H1 (cell line): ENCODE measurements around the gene KRTAP10-3. TPM values are rescaled to one million over a fixed set of nuclear protein-coding genes. Genes with fewer than 3 reads are reported as not detected.

ENCODE experiments used
- CTCF ChIA-PET: fragments of 300-600 bp; sonication (Branson Sonifier 250); formaldehyde crosslinking; loops from one replicate; lab custom pipeline; 2021; ENCODE audit not compliant: partially characterized antibody; lab: Charles Lee
- POLR2A ChIA-PET: fragments of 300-600 bp; sonication (Branson Sonifier 250); formaldehyde crosslinking; loops from one replicate; lab custom pipeline; 2021; ENCODE audit warnings: inconsistent platforms; ENCODE audit not compliant: partially characterized antibody; lab: Charles Lee
- DNase-seq, 2 experiments: peaks; one replicate each; pipeline versions ENCODE4 v3.0.0 to v3.0.0-alpha.2; 2010 to 2022; ENCODE audit warnings: low spot score in 2 of 2, low read depth in 1 of 2, mixed read lengths in 1 of 2
- FAIRE-seq: peaks from 2 replicates; lab custom pipeline; 2011; peaks lifted over from hg19 to GRCh38; lab: Jason Lieb, UNC
- H2AFZ ChIP-seq: 2 replicates; pipeline ENCODE4 v1.8.1; 2012; ENCODE audit warnings: low read length, inconsistent platforms
- H2AK5ac ChIP-seq: 2 replicates; pipeline ENCODE4 v1.6.1; 2013; ENCODE audit warnings: low read depth, low read length
- H2BK120ac ChIP-seq: replicated peaks from 2 replicates; pipeline ENCODE3; 2013; ENCODE audit warnings: low read depth, low read length, inconsistent platforms
- H2BK12ac ChIP-seq: 2 replicates; pipeline ENCODE4 v1.6.1; 2013; ENCODE audit warnings: low read depth, low read length
- H2BK15ac ChIP-seq: 2 replicates; pipeline ENCODE4 v1.6.1; 2013; ENCODE audit warnings: low read length
- H2BK20ac ChIP-seq: 2 replicates; pipeline ENCODE4 v1.6.1; 2013; ENCODE audit warnings: low read length
- H2BK5ac ChIP-seq: 2 replicates; pipeline ENCODE4 v1.6.1; 2013; ENCODE audit warnings: low read depth, low read length
- H3K14ac ChIP-seq: 2 replicates; pipeline ENCODE4 v1.6.1; 2013; ENCODE audit warnings: inconsistent platforms; ENCODE audit not compliant: insufficient read length
- H3K18ac ChIP-seq: 2 replicates; pipeline ENCODE4 v1.6.1; 2013; ENCODE audit warnings: low read length; ENCODE audit errors: extremely low read depth
- H3K23ac ChIP-seq: 2 replicates; pipeline ENCODE4 v1.6.1; 2013; ENCODE audit warnings: inconsistent platforms; ENCODE audit not compliant: insufficient read length
- H3K23me2 ChIP-seq: 2 replicates; pipeline ENCODE4 v1.6.1; 2013; ENCODE audit warnings: low read depth, low read length
- H3K27ac ChIP-seq: 2 replicates; pipeline ENCODE4 v1.6.1; 2011; ENCODE audit warnings: low read depth, low read length, inconsistent platforms
- H3K27me3 ChIP-seq, 4 experiments: replicated peaks in 1 of 4; 1 replicate in 1 of 4; 2 replicates in 3 of 4; pipeline versions ENCODE4 v1.6.1 to v1.8.1; 2011 to 2013; ENCODE audit warnings: low read length in 3 of 4, mild to moderate bottlenecking in 3 of 4, inconsistent platforms in 2 of 4, mixed read lengths in 2 of 4, moderate library complexity in 1 of 4; ENCODE audit not compliant: control insufficient read depth in 3 of 4, insufficient read depth in 3 of 4; ENCODE audit errors: extremely low read depth in 1 of 4
- H3K36me3 ChIP-seq, 4 experiments: 2 replicates each; pipeline versions ENCODE4 v1.6.1 to v1.8.1; 2011 to 2013; ENCODE audit warnings: mild to moderate bottlenecking in 4 of 4, low read length in 3 of 4, moderate library complexity in 2 of 4, control low read depth in 1 of 4, inconsistent platforms in 1 of 4; ENCODE audit not compliant: insufficient read depth in 4 of 4, control insufficient read depth in 2 of 4
- H3K4ac ChIP-seq: replicated peaks from 2 replicates; pipeline ENCODE3; 2013; ENCODE audit warnings: low read length, low read depth, mixed read lengths, inconsistent platforms; ENCODE audit not compliant: insufficient read length
- H3K4me1 ChIP-seq, 4 experiments: replicated peaks in 1 of 4; 1 replicate in 1 of 4; 2 replicates in 3 of 4; pipeline versions ENCODE4 v1.6.1 to v1.8.1; 2011 to 2013; ENCODE audit warnings: low read length in 3 of 4, inconsistent platforms in 2 of 4, mixed read lengths in 1 of 4; ENCODE audit not compliant: insufficient read depth in 4 of 4, control insufficient read depth in 3 of 4
- H3K4me2 ChIP-seq, 2 experiments: 2 replicates each; pipeline versions ENCODE4 v1.6.1 to v1.8.1; 2011 to 2013; ENCODE audit warnings: low read depth in 2 of 2, low read length in 2 of 2, control low read depth in 1 of 2, inconsistent platforms in 1 of 2, mild to moderate bottlenecking in 1 of 2; ENCODE audit not compliant: insufficient read depth in 1 of 2
- H3K4me3 ChIP-seq, 4 experiments: fragments of 200-600, 300-600 bp in 1 of 4; sonication (generic), shearing (Covaris generic), sonication (Bioruptor Twin) in 1 of 4; 2 replicates each; pipeline versions ENCODE4 v1.5.1 to v1.8.1; 2011 to 2016; ENCODE audit warnings: low read length in 4 of 4, low read depth in 3 of 4, control low read depth in 2 of 4, inconsistent platforms in 2 of 4, mild to moderate bottlenecking in 2 of 4, mixed read lengths in 1 of 4, moderate library complexity in 1 of 4; ENCODE audit not compliant: insufficient read depth in 2 of 4; ENCODE audit errors: extremely low read depth in 1 of 4
- H3K56ac ChIP-seq: replicated peaks from 2 replicates; pipeline ENCODE3; 2013; ENCODE audit warnings: low read depth, mild to moderate bottlenecking, mixed read lengths, low read length, inconsistent platforms; ENCODE audit not compliant: insufficient read length
- H3K79me1 ChIP-seq: 2 replicates; pipeline ENCODE4 v1.6.1; 2013; ENCODE audit warnings: low read depth, low read length, control low read depth
- H3K79me2 ChIP-seq, 2 experiments: 2 replicates each; pipeline versions ENCODE4 v1.6.1 to v1.8.1; 2012 to 2013; ENCODE audit warnings: low read length in 2 of 2, mild to moderate bottlenecking in 2 of 2, inconsistent platforms in 1 of 2; ENCODE audit not compliant: insufficient read depth in 2 of 2, control insufficient read depth in 1 of 2
- H3K9ac ChIP-seq, 4 experiments: replicated peaks in 1 of 4; 1 replicate in 1 of 4; 2 replicates in 3 of 4; pipeline versions ENCODE4 v1.6.1 to v1.8.1; 2011 to 2013; ENCODE audit warnings: low read depth in 3 of 4, low read length in 3 of 4, control low read depth in 2 of 4, mild to moderate bottlenecking in 2 of 4, moderate library complexity in 2 of 4, inconsistent platforms in 1 of 4; ENCODE audit errors: extremely low read depth in 1 of 4
- H3K9me3 ChIP-seq, 2 experiments: 2 replicates each; pipeline versions ENCODE4 v1.6.1 to v1.8.1; 2012 to 2013; ENCODE audit warnings: mild to moderate bottlenecking in 2 of 2, moderate library complexity in 2 of 2, control low read depth in 1 of 2, inconsistent platforms in 1 of 2, low read depth in 1 of 2, low read length in 1 of 2, mixed read lengths in 1 of 2; ENCODE audit not compliant: insufficient read depth in 2 of 2
- H4K20me1 ChIP-seq, 2 experiments: replicated peaks in 1 of 2; 2 replicates each; pipeline versions ENCODE3 to v1.8.1; 2011 to 2013; ENCODE audit warnings: inconsistent platforms in 2 of 2, low read length in 2 of 2, mild to moderate bottlenecking in 1 of 2; ENCODE audit not compliant: insufficient read depth in 2 of 2, control insufficient read depth in 1 of 2
- H4K5ac ChIP-seq: 2 replicates; pipeline ENCODE4 v1.6.1; 2013; ENCODE audit warnings: low read length, low read depth, mixed read lengths, inconsistent platforms; ENCODE audit not compliant: insufficient read length
- H4K8ac ChIP-seq: 2 replicates; pipeline ENCODE4 v1.8.0; 2013; ENCODE audit warnings: mild to moderate bottlenecking, moderate library complexity, low read length, inconsistent platforms; ENCODE audit not compliant: insufficient read depth; ENCODE audit errors: extremely low read depth
- H4K91ac ChIP-seq: replicated peaks from 2 replicates; pipeline ENCODE3; 2013; ENCODE audit warnings: low read length, mixed read lengths, inconsistent platforms; ENCODE audit not compliant: insufficient read length
- BACH1 ChIP-seq: IDR thresholded peaks from 2 replicates; pipeline ENCODE4 v1.6.1; 2012; ENCODE audit warnings: low read length, improper control_type of control experiment
- CBX8 ChIP-seq: fragments of 300-800, 300-1000 bp; sonication (generic); IDR thresholded peaks from 2 replicates; pipeline ENCODE4 v1.7.1; 2016; ENCODE audit warnings: low read depth, low read length, borderline replicate concordance
- CREB1 ChIP-seq: IDR thresholded peaks from 2 replicates; pipeline ENCODE4 v1.6.1; 2012; ENCODE audit warnings: inconsistent platforms
- CTBP2 ChIP-seq: IDR thresholded peaks from 2 replicates; pipeline ENCODE4 v1.7.0; 2011; ENCODE audit warnings: borderline replicate concordance, mild to moderate bottlenecking, moderate library complexity, mixed read lengths, low read length; ENCODE audit not compliant: insufficient read depth, insufficient read length
- EGR1 ChIP-seq: IDR thresholded peaks from 2 replicates; pipeline ENCODE4 v1.6.1; 2011; ENCODE audit warnings: low read depth, low read length, borderline replicate concordance
- KDM1A ChIP-seq: fragments of 200-600, 300-600 bp; sonication (generic); IDR thresholded peaks from 2 replicates; pipeline ENCODE4 v1.7.1; 2016; ENCODE audit warnings: mild to moderate bottlenecking, low read length, borderline replicate concordance
- KDM4A ChIP-seq: IDR thresholded peaks from one replicate; pipeline ENCODE4 v1.7.1; 2012; ENCODE audit warnings: low read depth, mild to moderate bottlenecking, moderate library complexity, low read length, inconsistent platforms; ENCODE audit not compliant: severe bottlenecking
- PHF8 ChIP-seq: fragments of 200-600 bp; sonication (generic); conservative IDR thresholded peaks from 2 replicates; pipeline ENCODE4 v1.7.1; 2012; ENCODE audit warnings: low read depth, mild to moderate bottlenecking, inconsistent platforms, low read length, moderate library complexity
- RAD21 ChIP-seq, 2 experiments: IDR thresholded peaks in 1 of 2; conservative IDR thresholded peaks in 1 of 2; 2 replicates each; pipeline ENCODE4 v1.6.1; 2011; ENCODE audit warnings: low read depth in 2 of 2, low read length in 2 of 2, improper control_type of control experiment in 1 of 2, inconsistent platforms in 1 of 2, mild to moderate bottlenecking in 1 of 2, moderate library complexity in 1 of 2
- SP1 ChIP-seq: IDR thresholded peaks from 2 replicates; pipeline ENCODE4 v1.6.1; 2011; ENCODE audit warnings: low read depth, low read length
- TAF1 ChIP-seq: IDR thresholded peaks from 2 replicates; pipeline ENCODE4 v1.6.1; 2011; ENCODE audit warnings: mild to moderate bottlenecking, low read depth, low read length
- ZNF274 ChIP-seq: IDR thresholded peaks from 2 replicates; pipeline ENCODE4 v1.7.0; 2012; ENCODE audit warnings: low read length, borderline replicate concordance; ENCODE audit errors: extremely low read depth
- WGBS, 2 experiments: shearing (Covaris generic) in 1 of 2; methylation state at CpG; one replicate each; pipeline versions ENCODE4 v1.1.6 to v1.1.7; 2013 to 2015; ENCODE audit warnings: low lambda C conversion rate in 2 of 2, mixed read lengths in 2 of 2, inconsistent platforms in 1 of 2, low coverage in 1 of 2, missing lambda C conversion rate in 1 of 2; ENCODE audit not compliant: insufficient replicate concordance in 2 of 2, insufficient coverage in 1 of 2, insufficient read length in 1 of 2; ENCODE audit errors: extremely low coverage in 1 of 2, missing lambda C conversion rate in 1 of 2; 5-methylcytosine and 5-hydroxymethylcytosine counted together
- polyA plus RNA-seq, 7 experiments: library from polyadenylated mRNA; depleted of rRNA in 3 of 7; stranded (reverse) in 5 of 7; unstranded in 2 of 7; fragments of >200 nt in 5 of 7; fragments of 200-250 nt in 2 of 7; gene quantifications; 1 replicate in 5 of 7; 2 replicates in 1 of 7; 4 replicates in 1 of 7; pipeline versions ENCODE4 v1.2.1 to v1.2.3, GENCODE V29; 2011 to 2013; ENCODE audit warnings: missing spikeins in 2 of 7, mixed read lengths in 2 of 7
- total RNA-seq: library from RNA; stranded (reverse); fragmentation: NEBNext Ultra II Directional; extraction: Animal tissue kit (Norgen Biotek cat#: 25700); gene quantifications from 2 replicates; pipeline ENCODE4 v1.2.1, GENCODE V29; 2021
- TF ChIP-seq, protein P1 (sequence below): IDR thresholded peaks from 2 replicates; pipeline ENCODE4 v1.6.1; 2012; ENCODE audit warnings: inconsistent platforms

KRTAP10-3 gene
- total and polyA plus RNA-seq, 2 of the 8 experiments (the other 6 are each of a cell fraction or from before 2014, with no cell fraction given) = not detected

DNA sequence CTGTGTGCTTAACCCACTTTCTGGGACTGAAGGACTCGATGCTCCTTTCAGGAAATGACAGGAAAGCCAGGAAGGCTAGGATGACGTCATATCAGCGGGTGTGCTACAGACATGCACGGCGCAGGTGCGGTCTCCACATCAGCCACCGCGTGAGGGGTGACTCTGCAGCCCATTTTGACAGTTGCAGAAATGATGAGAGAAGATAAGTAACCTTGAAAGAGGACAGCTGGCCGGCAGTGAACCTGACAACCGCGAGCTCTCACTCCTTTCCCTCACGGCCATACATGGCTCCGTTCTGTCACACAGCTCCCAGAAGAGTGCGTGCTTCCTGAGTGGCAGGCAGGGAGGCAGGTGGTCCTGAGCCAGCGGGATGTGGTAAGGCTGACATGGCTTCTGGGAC is 23.5 kb upstream of the KRTAP10-3 start:
- Histone ChIP-seq H3K4ac (no peak overlapping the region), H3K18ac (no peak overlapping the region), H3K79me2 (no peaks in the 10 kb centered on the region), H2BK15ac (no peak overlapping the region), H2BK5ac (no peak overlapping the region), H3K36me3 (no peaks in the 10 kb centered on the region), H4K20me1 (no peaks in the 10 kb centered on the region), H3K4me3 (no peak overlapping the region), H3K27me3 (no peaks in the 10 kb centered on the region), H3K4me2 (no peak overlapping the region), H2BK12ac (no peak overlapping the region; the same call in 1 of the 2 replicates), H3K23me2 (no peaks in the 10 kb centered on the region), H3K23ac (no peak overlapping the region), H2BK120ac (no peak overlapping the region), H3K9me3 (peaks cover 0 to 9% of the 10 kb centered on the region in 2 experiments; a peak in 2 of 4 replicates), H2AK5ac (no peak overlapping the region), H3K14ac (no peak overlapping the region), H4K5ac (no peak overlapping the region), H4K8ac (no peak overlapping the region), H4K91ac (no peak overlapping the region), H3K79me1 (no peaks in the 10 kb centered on the region), H3K9ac (no peak overlapping the region), H3K4me1 (no peaks in the 10 kb centered on the region; a peak in 1 of 7 replicates), H2BK20ac (no peak overlapping the region), H3K27ac (no peak overlapping the region), H3K56ac (no peak overlapping the region), H2AFZ (no peak overlapping the region)
- POLR2A ChIA-PET = interaction anchor here (1.2 to 1.3 kb wide), 2 partner anchors 33 to 171 kb away, joined by 3 to 4 read pairs; no protein-coding TSS in a partner anchor
- no peak for DNase-seq
- 80% methylated on average over 14 of the region's 15 CpGs; no CpG with 5 or more reads in 1 of the 2 experiments for WGBS, 2 experiments
- CTCF ChIA-PET = interaction anchor here (0.7 kb wide), 1 partner anchor 56 kb away, joined by 3 read pairs; no protein-coding TSS in a partner anchor
- FAIRE-seq = no peak
- TF ChIP-seq BACH1 (no peak), CREB1 (no peak), PHF8 (no peak), KDM4A (no peak), CTBP2 (no peak), SP1 (no peak), ZNF274 (no peak), RAD21 (IDR thresholded peaks at IDR 0.05 in 1 of 2, conservative IDR thresholded peaks at IDR 0.05 in 1 of 2; ENCODE audit: low read depth in 2 of 2, low read length in 2 of 2) (no peak), KDM1A (no peak), TAF1 (no peak), CBX8 (no peak), EGR1 (no peak)
- TF ChIP-seq, protein P1, sequence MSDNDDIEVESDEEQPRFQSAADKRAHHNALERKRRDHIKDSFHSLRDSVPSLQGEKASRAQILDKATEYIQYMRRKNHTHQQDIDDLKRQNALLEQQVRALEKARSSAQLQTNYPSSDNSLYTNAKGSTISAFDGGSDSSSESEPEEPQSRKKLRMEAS = no peak
